GM12873 (cell line): ENCODE results near the gene ASAP2.

ENCODE experiments used
- TF ChIP-seq, protein P1 (sequence below): IDR thresholded peaks from 2 replicates; pipeline ENCODE4 v1.5.1; 2012; ENCODE audit warnings: low read depth, mild to moderate bottlenecking, moderate library complexity, low read length, control low read depth; ENCODE audit not compliant: insufficient read depth; ENCODE audit errors: missing control alignments

Gene ASAP2

GRCh38 chr2:9205963-9206948 lies at the start of gene ASAP2:
TSS of gene ASAP2 (plus strand) at chr2:9206812. CDS start at chr2:9207105, 293 bp downstream.
- TF ChIP-seq, protein P1, sequence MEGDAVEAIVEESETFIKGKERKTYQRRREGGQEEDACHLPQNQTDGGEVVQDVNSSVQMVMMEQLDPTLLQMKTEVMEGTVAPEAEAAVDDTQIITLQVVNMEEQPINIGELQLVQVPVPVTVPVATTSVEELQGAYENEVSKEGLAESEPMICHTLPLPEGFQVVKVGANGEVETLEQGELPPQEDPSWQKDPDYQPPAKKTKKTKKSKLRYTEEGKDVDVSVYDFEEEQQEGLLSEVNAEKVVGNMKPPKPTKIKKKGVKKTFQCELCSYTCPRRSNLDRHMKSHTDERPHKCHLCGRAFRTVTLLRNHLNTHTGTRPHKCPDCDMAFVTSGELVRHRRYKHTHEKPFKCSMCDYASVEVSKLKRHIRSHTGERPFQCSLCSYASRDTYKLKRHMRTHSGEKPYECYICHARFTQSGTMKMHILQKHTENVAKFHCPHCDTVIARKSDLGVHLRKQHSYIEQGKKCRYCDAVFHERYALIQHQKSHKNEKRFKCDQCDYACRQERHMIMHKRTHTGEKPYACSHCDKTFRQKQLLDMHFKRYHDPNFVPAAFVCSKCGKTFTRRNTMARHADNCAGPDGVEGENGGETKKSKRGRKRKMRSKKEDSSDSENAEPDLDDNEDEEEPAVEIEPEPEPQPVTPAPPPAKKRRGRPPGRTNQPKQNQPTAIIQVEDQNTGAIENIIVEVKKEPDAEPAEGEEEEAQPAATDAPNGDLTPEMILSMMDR, result peak; percentile 66

DNA sequence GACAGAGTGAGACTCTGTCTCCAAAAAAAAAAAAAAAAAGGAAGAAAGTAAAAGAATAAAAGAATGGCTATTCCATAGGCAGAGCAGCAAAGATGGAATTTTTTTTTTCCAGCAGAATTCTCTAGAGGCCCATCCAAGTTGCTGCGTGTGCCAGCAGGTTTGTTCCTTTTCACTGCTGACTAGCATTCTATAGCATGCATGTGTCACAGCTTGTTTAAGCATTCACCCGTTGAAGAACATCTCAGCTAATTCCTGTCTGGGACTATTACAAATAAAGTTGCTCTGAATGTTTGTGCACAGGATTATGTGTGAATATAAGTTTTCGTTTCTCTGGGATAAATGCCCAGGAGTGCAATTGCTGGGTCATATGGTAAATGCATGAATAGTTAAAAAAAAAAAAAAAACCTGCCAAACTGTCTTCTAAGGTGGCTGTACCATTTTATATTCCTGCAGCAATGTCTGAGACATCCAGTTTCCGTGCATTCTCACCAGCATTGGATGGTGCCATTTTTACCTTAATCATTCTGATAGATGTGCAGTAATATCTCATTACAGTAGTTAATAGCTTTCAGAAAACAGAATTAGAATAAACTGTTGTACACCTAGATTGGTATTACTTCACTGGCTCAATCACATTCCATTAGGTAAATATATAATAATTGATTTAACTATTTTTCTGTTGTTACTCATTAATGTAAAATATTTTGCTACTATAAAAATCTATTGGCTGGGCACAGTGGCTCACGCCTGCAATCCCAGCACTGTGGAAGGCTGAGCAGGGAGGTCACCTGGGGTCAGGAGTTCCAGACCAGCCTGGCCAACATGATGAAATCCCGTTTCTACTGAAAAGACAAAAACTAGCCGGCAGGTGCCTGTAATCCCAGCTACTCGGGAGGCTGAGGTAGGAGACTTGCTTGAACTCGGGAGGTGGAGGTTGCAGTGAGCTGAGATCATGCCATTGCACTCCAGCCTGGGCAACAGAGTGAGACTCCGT lies 47.5 kb upstream of the ASAP2 start:
- TF ChIP-seq, protein P1, result no peak

DNA sequence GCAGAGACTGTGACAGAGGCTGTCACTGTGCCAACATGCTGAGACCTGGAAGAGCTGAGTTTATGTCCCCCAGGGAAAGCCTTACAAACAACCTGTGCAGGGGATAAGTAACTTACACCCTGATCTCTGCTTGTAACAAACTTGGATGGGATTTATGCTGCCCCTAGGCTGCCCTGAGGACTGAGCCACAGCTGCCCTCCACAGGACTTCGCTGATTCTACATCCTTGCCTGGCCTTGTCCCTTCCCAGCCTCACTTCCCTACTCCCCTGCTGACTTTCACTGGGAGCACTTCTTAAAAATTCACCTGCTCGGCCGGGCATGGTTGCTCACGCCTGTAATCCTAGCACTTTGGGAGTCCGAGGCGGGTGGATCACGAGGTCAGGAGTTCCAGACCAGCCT lies 45.9 kb upstream of the ASAP2 start:
- TF ChIP-seq, protein P1, result no peak

GRCh38 chr2:9162841-9163240 lies 43.8 kb upstream of the ASAP2 start:
- TF ChIP-seq, protein P1, result no peak

DNA sequence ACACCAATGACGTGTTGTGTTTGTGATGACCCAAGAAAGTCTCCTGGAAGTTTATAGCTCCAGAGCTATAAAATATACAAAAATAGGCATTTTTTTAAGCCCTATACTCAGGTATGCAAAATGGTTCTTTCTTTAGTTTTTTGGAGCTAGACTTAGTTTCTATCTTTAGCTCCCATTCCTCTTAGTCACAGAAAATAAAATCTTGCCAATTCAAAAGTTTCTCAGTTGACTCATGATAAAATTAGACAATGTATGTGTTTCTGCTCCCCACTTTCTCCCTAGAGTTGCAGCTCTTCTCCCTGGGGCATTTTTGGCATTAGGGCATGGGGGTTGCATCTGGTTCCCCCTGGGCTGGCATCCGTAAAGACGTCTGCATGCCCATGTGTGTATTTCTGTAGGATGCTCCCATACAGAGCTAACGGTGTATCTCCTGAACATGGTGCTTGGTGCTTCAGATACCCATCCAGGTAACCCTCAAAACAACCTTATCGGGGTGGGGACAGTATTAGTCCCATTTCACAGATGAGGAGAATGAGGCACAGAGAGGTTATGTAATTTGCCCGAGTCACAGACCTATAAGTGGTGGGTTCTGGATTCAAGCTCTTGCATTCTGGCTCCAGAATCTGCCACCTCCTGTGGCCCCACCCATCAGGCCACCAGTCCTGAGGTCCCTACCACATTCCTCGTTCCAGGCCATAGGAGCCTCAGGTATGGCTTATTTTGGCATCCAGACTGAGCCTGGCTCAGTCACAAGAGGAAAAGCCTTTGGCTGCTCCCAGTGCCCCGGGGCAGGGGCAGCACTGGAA lies 43.1 kb upstream of the ASAP2 start:
- TF ChIP-seq, protein P1, result no peak

- TF ChIP-seq, protein P1, result no peak
These were observed 42.5 kb upstream of the ASAP2 start for GRCh38 chr2:9164112-9164608.
